Right lobe of liver (tissue), 4 donors: ENCODE data around the gene EEF2K.

Experiments used
- POLR2A ChIP-seq: fragments of 450-650 bp; IDR thresholded peaks from one replicate; pipeline ENCODE4 v1.6.1; 2017; ENCODE audit warnings: antibody characterized with exemption, mild to moderate bottlenecking
- TF ChIP-seq, protein P1 (sequence below), 4 donors: fragments of 200-600 bp in 3 of 4; fragments of 450-650 bp in 1 of 4; IDR thresholded peaks; one replicate each; pipeline versions ENCODE4 v1.5.1 to v1.8.0; 2016 to 2022; ENCODE audit warnings: antibody characterized with exemption in 4 of 4, mild to moderate bottlenecking in 2 of 4
- donor health status: DM: no; HTN: no; CAD: no.
- donor health status: DM: no; HTN: no; CAD: no.
- donor health status: DM: no; HTN: yes; CAD: no.

DNA sequence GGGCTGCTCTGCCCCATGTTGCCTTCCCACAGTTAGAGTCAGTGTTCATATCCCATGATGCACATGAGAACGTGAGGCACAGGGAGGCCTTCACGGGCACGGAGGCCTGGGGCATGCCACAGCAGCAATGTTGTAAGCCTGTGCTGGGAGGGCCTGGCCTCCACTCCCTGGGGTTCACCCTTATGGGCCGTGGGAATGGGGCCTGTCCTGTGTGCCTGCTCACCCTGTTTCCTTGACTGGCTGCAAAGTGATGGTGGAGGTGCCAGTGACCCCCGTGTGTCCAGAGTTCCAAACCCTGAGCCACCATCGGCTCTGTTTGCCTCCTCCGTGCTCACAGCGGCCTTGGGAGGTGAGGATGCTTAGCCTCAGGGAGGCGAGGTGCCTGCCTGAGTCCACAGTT is 100.7 kb downstream of the EEF2K start:
- TF ChIP-seq, protein P1, sequence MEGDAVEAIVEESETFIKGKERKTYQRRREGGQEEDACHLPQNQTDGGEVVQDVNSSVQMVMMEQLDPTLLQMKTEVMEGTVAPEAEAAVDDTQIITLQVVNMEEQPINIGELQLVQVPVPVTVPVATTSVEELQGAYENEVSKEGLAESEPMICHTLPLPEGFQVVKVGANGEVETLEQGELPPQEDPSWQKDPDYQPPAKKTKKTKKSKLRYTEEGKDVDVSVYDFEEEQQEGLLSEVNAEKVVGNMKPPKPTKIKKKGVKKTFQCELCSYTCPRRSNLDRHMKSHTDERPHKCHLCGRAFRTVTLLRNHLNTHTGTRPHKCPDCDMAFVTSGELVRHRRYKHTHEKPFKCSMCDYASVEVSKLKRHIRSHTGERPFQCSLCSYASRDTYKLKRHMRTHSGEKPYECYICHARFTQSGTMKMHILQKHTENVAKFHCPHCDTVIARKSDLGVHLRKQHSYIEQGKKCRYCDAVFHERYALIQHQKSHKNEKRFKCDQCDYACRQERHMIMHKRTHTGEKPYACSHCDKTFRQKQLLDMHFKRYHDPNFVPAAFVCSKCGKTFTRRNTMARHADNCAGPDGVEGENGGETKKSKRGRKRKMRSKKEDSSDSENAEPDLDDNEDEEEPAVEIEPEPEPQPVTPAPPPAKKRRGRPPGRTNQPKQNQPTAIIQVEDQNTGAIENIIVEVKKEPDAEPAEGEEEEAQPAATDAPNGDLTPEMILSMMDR (IDR thresholded peaks at IDR 0.05), result no peak
- TF ChIP-seq POLR2A, result no peak
